Right forelimb (tissue), 1 donor: ENCODE measurements around the gene LRP6.
"Not testable (repeated sequence)": the region's sequence is repeated elsewhere in the genome, so short reads cannot be mapped to it uniquely, and the experiment has no call there.

Experiments used
- DNase-seq: peaks from one replicate; pipeline ENCODE4 v3.0.0-alpha.2; 2018

LRP6 gene

DNA sequence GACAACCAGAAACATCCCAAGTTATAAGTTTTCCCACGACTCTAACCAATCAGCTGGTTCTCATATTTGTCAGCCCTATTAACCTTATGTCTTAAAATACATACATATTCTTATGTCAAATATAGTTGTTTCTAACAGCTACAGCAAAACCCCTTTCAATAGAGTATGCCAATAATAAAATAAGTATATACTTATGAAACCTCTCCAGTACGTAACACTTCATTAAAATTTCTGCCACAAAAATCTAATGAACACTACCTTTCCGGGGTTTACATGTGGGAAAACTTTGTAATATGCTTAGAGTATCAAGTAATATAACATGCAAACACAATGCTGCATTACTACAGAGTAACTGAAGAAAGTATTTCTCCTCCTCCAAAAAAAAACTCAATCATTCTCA is 1.8 kb downstream of the LRP6 start:
- no peak for DNase-seq

DNA sequence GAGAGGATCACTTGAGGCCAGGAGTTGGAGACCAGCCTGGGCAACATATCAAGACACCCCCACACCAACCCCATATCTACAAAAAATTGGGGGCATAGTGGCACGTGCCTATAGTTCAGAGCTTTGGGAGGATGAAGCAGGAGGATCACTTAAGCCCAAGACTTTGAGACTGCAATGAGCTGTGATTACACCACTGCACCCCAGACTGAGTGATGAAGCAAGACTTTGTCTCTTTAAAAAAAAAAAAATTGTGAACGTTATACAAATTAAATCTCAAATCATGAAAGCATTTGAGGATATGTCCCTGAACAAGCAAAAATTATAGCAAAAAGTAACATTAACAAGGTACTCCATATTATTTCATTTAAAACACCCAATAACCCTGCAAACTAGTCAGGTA is 2.9 kb downstream of the LRP6 start:
- DNase-seq, result no peak

- DNase-seq, result not testable (repeated sequence)
Measured at GRCh38 chr12:12256291-12256757, 10.5 kb downstream of the LRP6 start.

DNA sequence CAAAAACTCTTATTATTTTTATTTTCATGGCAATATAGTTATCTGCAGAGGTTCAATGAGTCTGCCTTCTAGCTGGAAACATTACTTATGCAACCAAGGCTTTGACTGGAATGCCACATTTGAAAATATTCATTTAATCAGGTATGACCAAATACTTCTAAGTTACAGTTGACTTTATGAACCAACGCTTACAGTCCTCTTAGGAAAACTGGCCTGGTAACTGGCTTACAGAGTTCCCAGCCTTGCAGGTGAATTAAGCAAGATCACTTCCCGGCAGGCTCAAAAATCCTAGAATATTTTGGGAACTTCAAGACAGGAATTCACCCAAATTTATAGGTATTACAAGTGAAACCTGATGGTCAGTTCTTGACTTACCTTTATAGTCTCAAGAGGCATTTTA is 12.3 kb downstream of the LRP6 start:
- no peak for DNase-seq

- DNase-seq, result no peak
Measured at GRCh38 chr12:12249216-12250050, 17.4 kb downstream of the LRP6 start.

DNA sequence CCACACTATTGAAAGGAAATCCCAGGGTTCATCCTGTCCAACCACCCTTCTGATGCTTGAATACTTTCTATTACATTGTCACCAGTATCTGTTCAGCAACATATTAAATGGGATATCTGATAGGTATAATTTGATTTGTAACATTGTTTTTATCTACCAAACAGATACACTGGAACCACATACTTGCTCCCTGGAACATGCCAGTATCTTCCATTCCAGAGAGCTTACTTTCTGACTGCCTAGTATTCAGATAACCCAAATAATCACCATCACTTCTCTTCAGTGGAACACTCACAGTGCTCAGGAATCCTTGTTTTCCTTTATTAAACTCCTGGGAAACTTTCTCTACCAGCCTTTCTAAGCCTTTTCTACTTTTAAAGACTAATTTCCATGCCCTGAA is 19.3 kb downstream of the LRP6 start:
- no peak for DNase-seq

- DNase-seq, result no peak
Measured at GRCh38 chr12:12244341-12244740, 22.5 kb downstream of the LRP6 start.

GRCh38 chr12:12240662-12241340 is 26.0 kb downstream of the LRP6 start:
- no peak for DNase-seq

DNA sequence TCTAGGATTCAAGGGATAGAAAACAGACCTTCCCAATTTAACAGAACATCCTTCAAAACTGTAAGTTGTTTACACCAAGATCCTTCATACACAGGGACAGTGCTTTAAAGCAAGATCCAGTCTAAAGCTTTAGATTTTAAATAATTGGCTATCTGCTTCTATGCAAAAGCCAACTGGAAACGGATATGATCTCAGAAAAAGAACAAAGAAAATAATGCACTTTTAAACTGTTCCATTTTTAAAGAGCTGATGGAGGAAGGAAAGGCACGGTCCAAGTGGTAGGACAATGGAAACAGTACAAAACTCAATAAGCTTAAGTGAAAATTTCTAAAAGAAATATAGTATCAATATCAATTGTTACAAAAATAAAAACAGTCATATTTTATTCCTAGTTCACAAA is 27.7 kb downstream of the LRP6 start:
- no peak for DNase-seq

- DNase-seq, result no peak
Measured at GRCh38 chr12:12238605-12239004, 28.2 kb downstream of the LRP6 start.

- no peak for DNase-seq
Measured at GRCh38 chr12:12236896-12237295, 29.9 kb downstream of the LRP6 start.

DNA sequence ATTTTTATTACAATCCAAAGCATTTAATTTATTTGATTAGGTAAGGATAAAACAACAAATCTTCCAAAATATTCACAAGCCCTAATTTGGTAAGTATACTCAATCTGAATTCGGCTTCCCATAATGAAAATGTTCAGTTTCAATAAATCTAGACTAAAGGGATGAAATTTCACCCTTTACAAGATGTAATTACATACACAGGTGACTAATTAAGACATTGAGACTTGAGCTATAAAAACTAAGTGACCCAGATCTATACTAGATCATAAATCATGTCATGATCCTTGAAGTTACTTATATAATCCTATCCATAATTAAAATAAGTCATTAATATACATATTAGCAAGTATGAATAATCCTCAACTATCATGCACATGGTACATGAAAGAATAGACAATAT is 36.6 kb downstream of the LRP6 start:
- DNase-seq, result no peak

GRCh38 chr12:12229556-12230092 is 37.2 kb downstream of the LRP6 start:
- no peak for DNase-seq

DNA sequence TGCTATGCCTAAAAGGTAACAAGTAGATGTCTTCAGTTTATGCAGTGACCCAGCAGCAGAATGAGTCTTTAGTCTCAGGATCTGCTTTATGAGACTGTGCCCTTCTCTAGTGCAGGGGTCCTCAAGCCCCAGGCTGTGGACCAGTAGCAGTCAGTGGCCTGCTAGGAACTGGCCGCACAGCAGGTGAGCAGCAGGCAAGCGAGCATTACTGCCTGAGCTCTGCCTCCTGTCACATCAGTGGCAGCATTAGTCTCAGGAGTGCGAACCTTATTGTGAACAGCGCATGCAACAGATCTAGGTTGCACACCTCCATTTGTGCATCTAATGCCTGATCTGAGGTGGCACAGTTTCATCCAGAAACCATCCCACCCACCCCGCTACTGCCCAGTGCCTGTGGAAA is 38.4 kb downstream of the LRP6 start:
- no peak for DNase-seq

- no peak for DNase-seq
Measured at GRCh38 chr12:12226187-12226586, 40.7 kb downstream of the LRP6 start.

- DNase-seq, result no peak
Measured at GRCh38 chr12:12224240-12224940, 42.5 kb downstream of the LRP6 start.

DNA sequence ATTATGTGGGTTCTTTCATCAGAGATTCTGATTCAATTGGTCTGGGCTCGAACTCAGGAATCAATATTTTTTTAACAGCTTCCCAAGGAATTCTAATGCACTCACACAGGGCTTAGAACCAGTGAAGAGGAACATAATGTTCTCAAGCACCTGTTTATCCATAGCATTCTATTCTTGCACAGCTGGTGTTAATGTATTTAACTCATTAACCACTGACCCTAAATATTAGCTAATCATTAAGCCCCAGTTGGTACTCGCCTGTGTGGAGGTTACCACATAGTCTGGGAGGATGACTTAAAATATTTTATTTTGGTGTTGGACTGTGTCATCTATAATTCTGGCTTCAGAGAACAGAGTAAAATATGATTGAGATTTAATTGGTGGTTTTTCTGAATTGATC is 45.3 kb downstream of the LRP6 start:
- DNase-seq, result no peak

GRCh38 chr12:12219664-12220063 is 47.2 kb downstream of the LRP6 start:
- no peak for DNase-seq

DNA sequence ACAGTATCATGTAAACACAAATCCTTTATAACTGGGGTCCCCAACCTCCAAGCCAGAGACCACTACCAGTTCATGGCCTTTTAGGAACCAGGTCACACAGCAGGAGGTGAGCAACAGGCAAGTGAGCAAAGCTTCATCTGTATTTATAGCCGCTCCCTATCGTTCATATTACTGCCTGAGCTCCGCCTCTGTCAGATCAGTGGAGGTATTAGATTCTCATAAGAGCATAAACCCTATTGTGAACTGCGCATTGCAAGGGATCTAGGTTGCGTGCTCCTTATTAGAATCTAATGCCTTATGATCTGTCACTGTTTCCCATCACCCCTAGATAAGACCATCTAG is 49.9 kb downstream of the LRP6 start:
- DNase-seq, result no peak

GRCh38 chr12:12216349-12217017 is 50.4 kb downstream of the LRP6 start:
- DNase-seq, result no peak

DNA sequence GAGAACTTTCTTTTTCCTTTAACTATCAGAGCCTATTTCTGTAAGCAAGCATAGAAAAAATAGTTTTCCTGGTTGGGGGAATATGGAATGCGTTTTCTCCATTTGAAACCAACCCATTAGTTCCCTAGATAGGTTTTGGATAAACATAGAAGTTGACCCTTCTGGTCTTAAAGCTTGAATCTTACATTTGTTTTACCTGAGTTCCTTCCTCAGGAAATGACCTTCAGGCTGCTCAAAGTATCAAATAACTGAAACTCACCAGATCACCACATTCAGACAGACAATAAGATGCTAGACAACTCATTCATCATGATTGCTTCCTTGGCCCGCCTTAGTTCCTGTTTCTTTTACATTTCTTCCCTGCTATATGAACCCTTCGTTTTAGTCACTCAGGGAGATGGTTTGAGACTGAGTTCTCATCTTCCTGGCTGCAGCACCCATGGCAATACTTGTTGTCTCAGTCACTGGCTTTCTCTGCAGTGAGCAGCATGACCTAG is 52.2 kb downstream of the LRP6 start:
- DNase-seq, result no peak

GRCh38 chr12:12214201-12214600 is 52.6 kb downstream of the LRP6 start:
- DNase-seq, result no peak

DNA sequence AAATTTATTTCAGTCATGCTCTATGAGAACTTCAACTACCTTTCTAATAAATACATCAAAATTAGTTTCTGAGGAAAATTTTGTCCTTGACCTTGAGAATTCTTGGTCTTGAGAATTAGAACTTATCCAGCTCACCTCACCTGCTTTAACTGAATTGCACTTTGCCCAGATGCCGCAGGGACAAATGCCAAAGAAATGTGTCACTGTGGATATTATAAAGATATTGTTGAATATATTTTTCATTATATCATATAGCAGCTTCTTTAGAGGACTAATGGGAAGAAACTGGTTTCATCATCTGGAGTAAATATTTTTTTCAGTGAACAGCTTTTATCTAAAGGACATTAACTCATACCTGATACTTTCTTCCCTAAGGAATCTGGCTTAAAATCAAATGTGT is 54.1 kb downstream of the LRP6 start:
- no peak for DNase-seq
